Esophagus muscularis mucosa (tissue), 4 donors: ENCODE data around the gene EPB42.

Experiments
- CTCF ChIP-seq, 3 experiments: fragments of 200-600 bp in 2 of 3; fragments of 450-650 bp in 1 of 3; sonication (generic) in 2 of 3; IDR thresholded peaks; one replicate each; pipeline ENCODE4 v1.5.1; 2017 to 2019; ENCODE audit warnings: antibody characterized with exemption in 3 of 3, mild to moderate bottlenecking in 2 of 3, moderate library complexity in 1 of 3
- EP300 ChIP-seq: sonication (generic); formaldehyde crosslinking; IDR thresholded peaks from one replicate; pipeline ENCODE4 v1.6.1; 2017; ENCODE audit warnings: antibody characterized with exemption
- POLR2AphosphoS5 ChIP-seq, 2 donors: sonication (generic); formaldehyde crosslinking; IDR thresholded peaks; one replicate each; pipeline ENCODE4 v1.6.1; 2017; ENCODE audit warnings: antibody characterized with exemption in 2 of 2

- TF ChIP-seq CTCF (IDR thresholded peaks at IDR 0.05) = no peak
- no peak for TF ChIP-seq EP300
- no peak for TF ChIP-seq POLR2AphosphoS5 (IDR thresholded peaks at IDR 0.05)
These were observed 6.1 kb downstream of the EPB42 start for GRCh38 chr15:43214592-43215295.
